IPS DF 19.7 (cell line): ENCODE measurements around the gene TRIM28.
"Not testable (repeated sequence)": the region's sequence is repeated elsewhere in the genome, so short reads cannot be mapped to it uniquely, and the experiment has no call there.

Source experiments
- DNase-seq: peaks from one replicate; pipeline ENCODE4 v3.0.0-alpha.2; 2013; ENCODE audit warnings: low read depth, low spot score

TRIM28 gene

GRCh38 chr19:58543826-58544590 lies at the start of gene TRIM28:
Gene TRIM28 (plus strand): TSS chr19:58544064. CDS start chr19:58544758, 694 bp downstream.
- DNase-seq: peak; percentile 85

- no peak for DNase-seq
These were observed 46.2 kb upstream of the TRIM28 start for GRCh38 chr19:58497634-58498170.

- no peak for DNase-seq
These were observed 45.4 kb upstream of the TRIM28 start for GRCh38 chr19:58498316-58499020.

- peak; percentile 91 for DNase-seq
These were observed 44.6 kb upstream of the TRIM28 start for GRCh38 chr19:58499021-58499927.

- DNase-seq: no peak
These were observed 43.6 kb upstream of the TRIM28 start for GRCh38 chr19:58500242-58500641.

- not testable (repeated sequence) for DNase-seq
These were observed 36.2 kb upstream of the TRIM28 start for GRCh38 chr19:58507602-58508223.

- no peak for DNase-seq
These were observed 34.2 kb upstream of the TRIM28 start for GRCh38 chr19:58509731-58510083.

- no peak for DNase-seq
These were observed 33.6 kb upstream of the TRIM28 start for GRCh38 chr19:58510084-58510862.

- no peak for DNase-seq
These were observed 32.3 kb upstream of the TRIM28 start, which contains the start of gene SLC27A5 for GRCh38 chr19:58511353-58512208. Gene SLC27A5 (minus strand): TSS chr19:58511992. CDS start chr19:58511955, 37 bp downstream.

GRCh38 chr19:58513213-58513693 lies 30.6 kb upstream of the TRIM28 start:
- DNase-seq: no peak

GRCh38 chr19:58513694-58514563 lies 29.9 kb upstream of the TRIM28 start:
- DNase-seq: peak; percentile 83

GRCh38 chr19:58514564-58515022 lies 29.3 kb upstream of the TRIM28 start:
- no peak for DNase-seq

GRCh38 chr19:58515259-58515658 lies 28.6 kb upstream of the TRIM28 start:
- DNase-seq: no peak

- no peak for DNase-seq
These were observed 27.5 kb upstream of the TRIM28 start for GRCh38 chr19:58516246-58516836.

GRCh38 chr19:58516964-58517833 lies 26.7 kb upstream of the TRIM28 start:
- DNase-seq: no peak

GRCh38 chr19:58518256-58519086 lies 25.4 kb upstream of the TRIM28 start:
- no peak for DNase-seq
